Thyroid gland (tissue), 4 donors: ENCODE results near the gene PLB1. TPM values are rescaled to one million over a fixed set of nuclear protein-coding genes. Genes with fewer than 3 reads are reported as not detected.

Experiments used
- DNase-seq, 2 donors: peaks; one replicate each; pipeline ENCODE4 v3.0.0-alpha.2; 2019
- H3K27ac ChIP-seq, 3 donors: fragments of 200-600 bp; sonication (generic); 1 replicate in 2 of 3; 2 replicates in 1 of 3; pipeline ENCODE4 v1.5.1; 2016 to 2019; ENCODE audit warnings: mild to moderate bottlenecking in 1 of 3, moderate library complexity in 1 of 3
- H3K27me3 ChIP-seq: fragments of 200-600 bp; sonication (generic); one replicate; pipeline ENCODE4 v1.5.1; 2019
- H3K36me3 ChIP-seq, 2 donors: fragments of 200-600 bp; sonication (generic); one replicate each; pipeline ENCODE4 v1.5.1; 2016 to 2019
- H3K4me1 ChIP-seq, 2 donors: fragments of 200-600 bp; sonication (generic); one replicate each; pipeline ENCODE4 v1.5.1; 2017 to 2019
- H3K4me3 ChIP-seq, 3 donors: fragments of 200-600 bp; sonication (generic); replicated peaks in 1 of 3; 1 replicate in 2 of 3; 2 replicates in 1 of 3; pipeline ENCODE4 v1.5.1; 2016; ENCODE audit warnings: mild to moderate bottlenecking in 1 of 3
- H3K9me3 ChIP-seq: fragments of 200-600 bp; sonication (generic); one replicate; pipeline ENCODE4 v1.5.1; 2017
- POLR2A ChIP-seq, 2 donors: fragments of 450-650 bp; IDR thresholded peaks; one replicate each; pipeline ENCODE4 v1.6.1; 2017; ENCODE audit warnings: antibody characterized with exemption in 2 of 2, mild to moderate bottlenecking in 2 of 2, moderate library complexity in 1 of 2
- WGBS, 2 donors: methylation state at CpG; one replicate each; pipeline ENCODE4 v1.1.5; 2017; 5-methylcytosine and 5-hydroxymethylcytosine counted together
- intact Hi-C: fragments of 100-400 bp; cut with DNase I; formaldehyde crosslinking; loops from one replicate; pipeline ENCODE4 v1.15.1; 2023
- total RNA-seq, 4 donors: library from RNA; depleted of rRNA; stranded (reverse); fragments of >200 nt; gene quantifications; one replicate each; pipeline ENCODE4 v1.2.3, GENCODE V29; 2016
- TF ChIP-seq, protein P1 (sequence below), 6 experiments: fragments of 200-600 bp in 3 of 6; fragments of 450-650 bp in 3 of 6; sonication (generic) in 3 of 6; IDR thresholded peaks; one replicate each; pipeline ENCODE4 v1.5.1; 2016 to 2019; ENCODE audit warnings: antibody characterized with exemption in 6 of 6, mild to moderate bottlenecking in 2 of 6, inconsistent platforms in 1 of 6, moderate library complexity in 1 of 6

The PLB1 gene
- total RNA-seq, 4 donors from 2014 or later = 1.2 to 3.3 (median 1.8) TPM

GRCh38 chr2:28462122-28462521 is 33.7 kb upstream of the PLB1 start:
- TF ChIP-seq POLR2A (IDR thresholded peaks at IDR 0.05) = no peak
- TF ChIP-seq, protein P1, sequence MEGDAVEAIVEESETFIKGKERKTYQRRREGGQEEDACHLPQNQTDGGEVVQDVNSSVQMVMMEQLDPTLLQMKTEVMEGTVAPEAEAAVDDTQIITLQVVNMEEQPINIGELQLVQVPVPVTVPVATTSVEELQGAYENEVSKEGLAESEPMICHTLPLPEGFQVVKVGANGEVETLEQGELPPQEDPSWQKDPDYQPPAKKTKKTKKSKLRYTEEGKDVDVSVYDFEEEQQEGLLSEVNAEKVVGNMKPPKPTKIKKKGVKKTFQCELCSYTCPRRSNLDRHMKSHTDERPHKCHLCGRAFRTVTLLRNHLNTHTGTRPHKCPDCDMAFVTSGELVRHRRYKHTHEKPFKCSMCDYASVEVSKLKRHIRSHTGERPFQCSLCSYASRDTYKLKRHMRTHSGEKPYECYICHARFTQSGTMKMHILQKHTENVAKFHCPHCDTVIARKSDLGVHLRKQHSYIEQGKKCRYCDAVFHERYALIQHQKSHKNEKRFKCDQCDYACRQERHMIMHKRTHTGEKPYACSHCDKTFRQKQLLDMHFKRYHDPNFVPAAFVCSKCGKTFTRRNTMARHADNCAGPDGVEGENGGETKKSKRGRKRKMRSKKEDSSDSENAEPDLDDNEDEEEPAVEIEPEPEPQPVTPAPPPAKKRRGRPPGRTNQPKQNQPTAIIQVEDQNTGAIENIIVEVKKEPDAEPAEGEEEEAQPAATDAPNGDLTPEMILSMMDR (IDR thresholded peaks at IDR 0.05) = no peak
- DNase-seq = no peak
- Histone ChIP-seq H3K4me1 (peaks cover 0 to 6% of the 10 kb centered on the region in 2 donors), H3K36me3 (no peaks in the 10 kb centered on the region), H3K27me3 (no peaks in the 10 kb centered on the region), H3K9me3 (no peaks in the 10 kb centered on the region), H3K27ac (no peak overlapping the region), H3K4me3 (no peak overlapping the region)
- intact Hi-C loops = no loop called here

DNA sequence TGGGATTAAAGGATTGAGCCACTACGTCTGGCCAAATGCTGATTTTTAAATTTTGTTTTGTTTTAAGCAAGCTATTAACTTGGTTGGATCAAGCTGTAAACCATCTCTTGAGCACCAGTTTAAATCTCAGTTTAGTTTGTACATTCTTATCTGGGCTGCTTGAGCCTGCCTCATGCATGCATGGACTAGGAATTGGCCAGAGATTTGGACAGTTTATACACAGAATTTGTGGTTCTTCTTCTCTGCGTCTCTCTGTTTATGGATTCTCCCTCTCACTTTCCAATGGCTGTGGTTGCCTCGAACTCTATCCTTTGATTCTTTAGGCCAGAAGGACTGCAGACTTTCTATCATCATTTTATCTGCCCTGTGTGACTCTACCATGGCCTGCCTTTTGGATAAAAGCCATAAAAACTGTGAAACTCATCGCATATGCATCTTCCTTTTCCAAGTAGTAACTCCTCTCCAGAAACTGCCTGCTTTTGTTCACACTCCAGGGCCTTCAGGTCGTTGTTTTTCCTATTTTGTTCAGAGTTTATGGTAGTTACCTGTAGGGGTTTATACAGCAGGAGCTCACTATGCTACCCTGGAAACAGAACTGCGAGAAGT is 32.5 kb upstream of the PLB1 start:
- H3K4me3 ChIP-seq = no peak overlapping the region
- intact Hi-C loops = no loop called here
- H3K27ac ChIP-seq = no peak overlapping the region
- DNase-seq = no peak
- no peaks in the 10 kb centered on the region for H3K9me3 ChIP-seq
- no peaks in the 10 kb centered on the region for H3K27me3 ChIP-seq
- no peaks in the 10 kb centered on the region for H3K36me3 ChIP-seq
- 58 to 61% methylated on average over 6 of the region's 6 CpGs for WGBS, 2 donors
- TF ChIP-seq POLR2A (IDR thresholded peaks at IDR 0.05) = no peak
- TF ChIP-seq, protein P1 (IDR thresholded peaks at IDR 0.05) = no peak
- peaks cover 0 to 6% of the 10 kb centered on the region in 2 donors for H3K4me1 ChIP-seq

- Histone ChIP-seq H3K36me3 (no peaks in the 10 kb centered on the region), H3K4me1 (peaks cover 0 to 6% of the 10 kb centered on the region in 2 donors), H3K9me3 (no peaks in the 10 kb centered on the region), H3K4me3 (no peak overlapping the region), H3K27me3 (no peaks in the 10 kb centered on the region), H3K27ac (no peak overlapping the region)
- 86 to 89% methylated on average over 4 of the region's 4 CpGs for WGBS, 2 donors
- TF ChIP-seq, protein P1 (IDR thresholded peaks at IDR 0.05) = no peak
- no peak for TF ChIP-seq POLR2A (IDR thresholded peaks at IDR 0.05)
- DNase-seq = no peak
- intact Hi-C loops = no loop called here
These were observed 32.0 kb upstream of the PLB1 start for GRCh38 chr2:28463893-28464292.

DNA sequence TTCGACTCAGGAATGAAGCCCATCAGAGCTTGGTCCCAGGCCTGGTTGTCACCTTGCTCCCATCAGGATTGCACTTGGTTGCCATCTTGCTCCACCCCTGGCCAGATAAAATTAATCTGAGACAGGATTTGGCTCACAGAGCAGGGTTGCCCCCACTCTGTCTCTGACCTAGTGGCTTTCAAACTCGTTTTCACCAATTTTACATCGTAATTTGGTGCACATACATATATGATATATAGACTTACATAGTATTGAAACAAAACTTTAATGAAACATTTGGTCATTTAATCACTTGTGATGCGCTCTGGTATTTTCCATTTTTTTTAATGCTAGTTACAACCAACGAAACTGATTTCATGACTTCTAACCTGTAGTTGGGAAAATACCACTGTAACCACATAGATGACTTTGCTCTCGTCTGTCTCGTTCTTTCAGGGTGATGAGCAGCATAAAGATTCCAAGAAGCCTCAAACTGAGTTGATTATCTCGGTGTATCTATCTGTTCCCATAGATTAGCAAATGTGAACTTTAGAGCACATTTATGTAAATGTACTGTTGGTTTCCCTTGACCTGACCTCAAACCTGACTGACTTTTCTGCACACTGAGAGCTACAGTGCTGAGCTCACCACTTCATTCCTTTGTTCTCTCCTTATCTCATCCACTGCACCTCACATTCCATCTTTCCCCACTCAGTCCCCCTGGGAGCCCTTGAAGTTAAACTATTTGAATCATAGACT is 30.5 kb upstream of the PLB1 start:
- H3K27ac ChIP-seq = no peak overlapping the region
- H3K9me3 ChIP-seq = no peaks in the 10 kb centered on the region
- TF ChIP-seq, protein P1 (IDR thresholded peaks at IDR 0.05) = no peak
- TF ChIP-seq POLR2A (IDR thresholded peaks at IDR 0.05) = no peak
- H3K36me3 ChIP-seq = no peaks in the 10 kb centered on the region
- H3K4me1 ChIP-seq = peaks cover 4 to 14% of the 10 kb centered on the region in 2 donors
- no peak for DNase-seq
- no peak overlapping the region for H3K4me3 ChIP-seq
- WGBS, 2 donors = 69% methylated on average over 8 of the region's 8 CpGs
- intact Hi-C loops = no loop called here
- no peaks in the 10 kb centered on the region for H3K27me3 ChIP-seq

- DNase-seq = no peak
- H3K36me3 ChIP-seq = no peaks in the 10 kb centered on the region
- no peaks in the 10 kb centered on the region for H3K9me3 ChIP-seq
- TF ChIP-seq POLR2A (IDR thresholded peaks at IDR 0.05) = no peak
- TF ChIP-seq, protein P1 (IDR thresholded peaks at IDR 0.05) = no peak
- intact Hi-C loops = no loop called here
- H3K4me3 ChIP-seq = no peak overlapping the region
- H3K27ac ChIP-seq = no peak overlapping the region
- H3K4me1 ChIP-seq = peaks cover 6 to 21% of the 10 kb centered on the region in 2 donors
- H3K27me3 ChIP-seq = no peaks in the 10 kb centered on the region
These were observed 26.6 kb upstream of the PLB1 start for GRCh38 chr2:28469304-28469703.
